ENCODE results near the gene TGM1. TPM values are rescaled to one million over a fixed set of nuclear protein-coding genes. Genes with fewer than 3 reads are reported as not detected.

TGM1 gene
- total RNA-seq, 1 donor from 2014 or later = 5.9 TPM

GRCh38 chr14:24258548-24259265, 4.3 kb downstream of the TGM1 start:
- H3K4me1 ChIP-seq = peaks cover 12% of the 10 kb centered on the region
- peak overlapping the region; percentile 58 for H3K27ac ChIP-seq
- no peak overlapping the region for H3K4me3 ChIP-seq
- no peaks in the 10 kb centered on the region for H3K9me3 ChIP-seq
- no peak for TF ChIP-seq CTCF (IDR thresholded peaks at IDR 0.05)
- H3K36me3 ChIP-seq = peaks cover 17% of the 10 kb centered on the region
- DNase-seq (no peak), ATAC-seq (peak in 1 of 2 donors; percentile 1)
- no peaks in the 10 kb centered on the region for H3K27me3 ChIP-seq (ENCODE audit: low read depth)
- intact Hi-C loops (cut with DNase I) = no loop called here

GRCh38 chr14:24258119-24258518, 4.9 kb downstream of the TGM1 start:
- no peak for TF ChIP-seq CTCF (IDR thresholded peaks at IDR 0.05)
- H3K27ac ChIP-seq = peak overlapping the region; percentile 58
- peaks cover 13% of the 10 kb centered on the region for H3K36me3 ChIP-seq
- H3K27me3 ChIP-seq (ENCODE audit: low read depth) = no peaks in the 10 kb centered on the region
- ATAC-seq (no peak), DNase-seq (peak; percentile 38)
- intact Hi-C loops (cut with DNase I) = no loop called here
- no peak overlapping the region for H3K4me3 ChIP-seq
- peaks cover 12% of the 10 kb centered on the region for H3K4me1 ChIP-seq
- H3K9me3 ChIP-seq = no peaks in the 10 kb centered on the region

- peaks cover 13% of the 10 kb centered on the region for H3K36me3 ChIP-seq
- no peak for TF ChIP-seq CTCF (IDR thresholded peaks at IDR 0.05)
- ATAC-seq (peak in 1 of 2 donors; percentile 25), DNase-seq (peak; percentile 34)
- H3K27me3 ChIP-seq (ENCODE audit: low read depth) = no peaks in the 10 kb centered on the region
- no peak overlapping the region for H3K27ac ChIP-seq
- no peak overlapping the region for H3K4me3 ChIP-seq
- H3K4me1 ChIP-seq = peaks cover 12% of the 10 kb centered on the region
- H3K9me3 ChIP-seq = no peaks in the 10 kb centered on the region
- intact Hi-C loops (cut with DNase I) = no loop called here
These were observed 6.0 kb downstream of the TGM1 start for GRCh38 chr14:24256960-24257359.

GRCh38 chr14:24255931-24256711, 6.9 kb downstream of the TGM1 start:
- no peak for DNase-seq
- Histone ChIP-seq H3K27ac (no peak overlapping the region), H3K27me3 (ENCODE audit: low read depth) (no peaks in the 10 kb centered on the region), H3K36me3 (peaks cover 13% of the 10 kb centered on the region), H3K4me3 (no peak overlapping the region), H3K9me3 (no peaks in the 10 kb centered on the region), H3K4me1 (peaks cover 12% of the 10 kb centered on the region)
- intact Hi-C loops (cut with DNase I) = no loop called here
- ATAC-seq = no peak
- no peak for TF ChIP-seq CTCF (IDR thresholded peaks at IDR 0.05)

GRCh38 chr14:24255438-24255837, 7.5 kb downstream of the TGM1 start:
- no peak for DNase-seq
- intact Hi-C loops (cut with DNase I) = no loop called here
- Histone ChIP-seq H3K4me3 (no peak overlapping the region), H3K27me3 (ENCODE audit: low read depth) (no peaks in the 10 kb centered on the region), H3K4me1 (peaks cover 12% of the 10 kb centered on the region), H3K27ac (no peak overlapping the region), H3K36me3 (peaks cover 13% of the 10 kb centered on the region), H3K9me3 (no peaks in the 10 kb centered on the region)
- ATAC-seq = no peak
- no peak for TF ChIP-seq CTCF (IDR thresholded peaks at IDR 0.05)

All from lower lobe of right lung (tissue), 2 donors.